Omental fat pad (tissue), 4 donors: ENCODE measurements around the gene VTN. TPM values are rescaled to one million over a fixed set of nuclear protein-coding genes. Genes with fewer than 3 reads are reported as not detected.
"Not testable (repeated sequence)": the region's sequence is repeated elsewhere in the genome, so short reads cannot be mapped to it uniquely, and the experiment has no call there.

ENCODE experiments used
- ATAC-seq: fragments of 150-250 bp; one replicate; pipeline ENCODE4 v1.9.1; 2016; ENCODE audit warnings: mild to moderate bottlenecking, moderate library complexity; ENCODE audit not compliant: low FRiP score
- DNase-seq: peaks from one replicate; pipeline ENCODE4 v3.0.0-alpha.2; 2019; ENCODE audit warnings: low spot score
- CTCF ChIP-seq, 3 donors: fragments of 450-650 bp; IDR thresholded peaks; one replicate each; pipeline ENCODE4 v1.5.1; 2016 to 2017; ENCODE audit warnings: antibody characterized with exemption in 3 of 3, mild to moderate bottlenecking in 3 of 3, moderate library complexity in 2 of 3
- total RNA-seq, 4 donors: library from RNA; depleted of rRNA; stranded (reverse); fragments of >200 nt; gene quantifications; one replicate each; pipeline ENCODE4 v1.1.0, GENCODE V29; 2016

Gene VTN
- total RNA-seq, 4 donors from 2014 or later, result 3.2 to 82.4 (median 14.7) TPM

DNA sequence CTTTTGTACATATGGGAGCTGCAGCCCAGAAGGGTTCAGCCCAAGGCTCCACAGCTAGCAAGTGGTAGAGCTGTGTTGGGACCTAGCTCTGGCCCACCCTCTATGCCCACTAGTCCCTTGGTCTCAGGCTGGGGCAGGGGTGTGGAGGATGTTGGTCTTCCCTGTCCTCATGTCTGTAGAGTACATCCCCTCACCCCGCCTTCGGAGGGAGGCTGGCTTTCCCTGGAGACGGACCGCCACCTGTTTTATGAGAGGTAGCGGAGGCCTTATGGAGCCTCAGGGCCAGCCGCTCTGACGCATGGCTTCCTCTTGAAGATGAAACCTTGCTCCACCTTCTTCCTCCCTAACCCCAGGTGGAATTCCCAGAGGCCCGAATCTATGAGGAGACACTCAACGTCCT lies 26.1 kb downstream of the VTN start:
- TF ChIP-seq CTCF (IDR thresholded peaks at IDR 0.05), result no peak
- no peak for DNase-seq
- no peak for ATAC-seq

- no peak for DNase-seq
- ATAC-seq, result no peak
- TF ChIP-seq CTCF (IDR thresholded peaks at IDR 0.05), result no peak
Observed at GRCh38 chr17:28343491-28343932, 26.6 kb downstream of the VTN start.

- DNase-seq (no peak), ATAC-seq (no peak)
- TF ChIP-seq CTCF (IDR thresholded peaks at IDR 0.05), result no peak
Observed at GRCh38 chr17:28342313-28342712, 27.8 kb downstream of the VTN start.

- TF ChIP-seq CTCF (IDR thresholded peaks at IDR 0.05), result no peak
- ATAC-seq, result no peak
- no peak for DNase-seq
Observed at GRCh38 chr17:28341516-28341915, 28.6 kb downstream of the VTN start.

GRCh38 chr17:28340374-28340773 lies 29.7 kb downstream of the VTN start:
- ATAC-seq (no peak), DNase-seq (no peak)
- no peak for TF ChIP-seq CTCF (IDR thresholded peaks at IDR 0.05)

GRCh38 chr17:28339431-28339830 lies 30.7 kb downstream of the VTN start:
- DNase-seq (no peak), ATAC-seq (no peak)
- TF ChIP-seq CTCF (IDR thresholded peaks at IDR 0.05), result no peak

GRCh38 chr17:28338769-28339212 lies 31.3 kb downstream of the VTN start:
- not testable (repeated sequence) for ATAC-seq, DNase-seq
